NCI-H2196 treated with DMSO at 0.1 percent for 48 hours (cell line): ENCODE results near the gene ACLY.
"Not testable (repeated sequence)": the region's sequence is repeated elsewhere in the genome, so short reads cannot be mapped to it uniquely, and the experiment has no call there.

ENCODE experiments used
- DNase-seq: peaks from one replicate; lab custom pipeline; 2025; ENCODE audit not compliant: unreplicated experiment; lab: John Stamatoyannopoulos, UW

Gene ACLY

GRCh38 chr17:41873559-41874292 is 45.0 kb downstream of the ACLY start:
- no peak for DNase-seq

GRCh38 chr17:41871789-41872188 is 47.0 kb downstream of the ACLY start:
- no peak for DNase-seq

- DNase-seq: no peak
Observed at GRCh38 chr17:41870627-41871026, 48.1 kb downstream of the ACLY start.

GRCh38 chr17:41870097-41870496 is 48.7 kb downstream of the ACLY start:
- DNase-seq: no peak

GRCh38 chr17:41869426-41869825 is 49.3 kb downstream of the ACLY start:
- DNase-seq: no peak

GRCh38 chr17:41868568-41868967 is 50.2 kb downstream of the ACLY start:
- no peak for DNase-seq

GRCh38 chr17:41865596-41865893 is 53.2 kb downstream of the ACLY start:
- no peak for DNase-seq

GRCh38 chr17:41864836-41865595 is 53.7 kb downstream of the ACLY start, which contains the start of gene KLHL11:
Gene KLHL11, minus strand, starts transcription at chr17:41865423. Its CDS starts 53 bp downstream, at chr17:41865370.
- peak; percentile 53 for DNase-seq

GRCh38 chr17:41864498-41864835 is 54.3 kb downstream of the ACLY start:
- no peak for DNase-seq

GRCh38 chr17:41863074-41863848 is 55.5 kb downstream of the ACLY start:
- DNase-seq: no peak

GRCh38 chr17:41860254-41860931 is 58.4 kb downstream of the ACLY start:
- DNase-seq: no peak

GRCh38 chr17:41851382-41851781 is 67.4 kb downstream of the ACLY start:
- not testable (repeated sequence) for DNase-seq

GRCh38 chr17:41849251-41849990 is 69.3 kb downstream of the ACLY start:
- DNase-seq: no peak

GRCh38 chr17:41848788-41849187 is 70.0 kb downstream of the ACLY start:
- DNase-seq: no peak

- no peak for DNase-seq
Observed at GRCh38 chr17:41844971-41845370, 73.8 kb downstream of the ACLY start.

- not testable (repeated sequence) for DNase-seq
Observed at GRCh38 chr17:41840781-41841180, 78.0 kb downstream of the ACLY start.

- DNase-seq: not testable (repeated sequence)
Observed at GRCh38 chr17:41839448-41839847, 79.3 kb downstream of the ACLY start.

GRCh38 chr17:41837761-41838538 is 80.8 kb downstream of the ACLY start, which contains the start of gene KLHL10:
Gene KLHL10, plus strand, starts transcription at chr17:41837825. Its CDS starts 108 bp downstream, at chr17:41837933.
- no peak for DNase-seq

- DNase-seq: no peak
Observed at GRCh38 chr17:41836550-41837196, 82.1 kb downstream of the ACLY start.
